ENCODE measurements around the gene E2F3. TPM values are rescaled to one million over a fixed set of nuclear protein-coding genes. Genes with fewer than 3 reads are reported as not detected.

The E2F3 gene
- total RNA-seq, 1 experiment from 2014 or later = 30.2 TPM

- H3K4me3 Mint-ChIP-seq = no peak overlapping the region
- no peaks in the 10 kb centered on the region; the same call in none of the 2 replicates for H3K27me3 Mint-ChIP-seq (ENCODE audit: low read depth)
- CTCF ChIA-PET = no interaction called here
- DNase-seq (ENCODE audit: low spot score) = no peak
- peaks cover 5% of the 10 kb centered on the region for H3K9me3 Mint-ChIP-seq
- no peak overlapping the region for H3K27ac Mint-ChIP-seq
- no peak for ATAC-seq
- no peaks in the 10 kb centered on the region for H3K36me3 Mint-ChIP-seq
- TF ChIP-seq HMGXB4 (CRISPR knock-in tag; IDR thresholded peaks at IDR 0.05) (no peak), ZNF671 (CRISPR knock-in tag; IDR thresholded peaks at IDR 0.05) (no peak), CTCF (IDR thresholded peaks at IDR 0.05) (no peak), E2F1 (CRISPR knock-in tag; IDR thresholded peaks at IDR 0.05) (no peak), ZNF317 (CRISPR knock-in tag; IDR thresholded peaks at IDR 0.05; ENCODE audit: borderline replicate concordance, low read depth) (no peak), NR1H2 (CRISPR knock-in tag; IDR thresholded peaks at IDR 0.05) (no peak), TP53 (CRISPR knock-in tag; IDR thresholded peaks at IDR 0.05) (no peak), E2F4 (CRISPR knock-in tag; IDR thresholded peaks at IDR 0.05; ENCODE audit: borderline replicate concordance, low read depth) (no peak), ZNF425 (CRISPR knock-in tag; conservative IDR thresholded peaks at IDR 0.05) (no peak), ZSCAN18 (CRISPR knock-in tag; IDR thresholded peaks at IDR 0.05) (no peak), CREB1 (CRISPR knock-in tag; IDR thresholded peaks at IDR 0.05) (no peak), PRRX2 (CRISPR knock-in tag; IDR thresholded peaks at IDR 0.05) (no peak), MXD4 (CRISPR knock-in tag; IDR thresholded peaks at IDR 0.05; ENCODE audit: borderline replicate concordance) (no peak), IRF1 (CRISPR knock-in tag; IDR thresholded peaks at IDR 0.05) (no peak), ZNF138 (CRISPR knock-in tag; conservative IDR thresholded peaks at IDR 0.05) (no peak), SOX15 (CRISPR knock-in tag; IDR thresholded peaks at IDR 0.05) (no peak), RORB (CRISPR knock-in tag; IDR thresholded peaks at IDR 0.05) (no peak), ZBTB43 (CRISPR knock-in tag; IDR thresholded peaks at IDR 0.05) (no peak), CREM (CRISPR knock-in tag; IDR thresholded peaks at IDR 0.05) (no peak), ARID4B (CRISPR knock-in tag; IDR thresholded peaks at IDR 0.05; ENCODE audit: borderline replicate concordance) (no peak)
- H3K4me1 Mint-ChIP-seq = no peaks in the 10 kb centered on the region
- POLR2A ChIA-PET = no interaction called here
These were observed 39.1 kb upstream of the E2F3 start for GRCh38 chr6:20362623-20363022.

All from WTC11 (cell line).